HG02943 (cell line): ENCODE data around the gene CMTM2.

Experiments used
- ATAC-seq: cut with Tn5 transposase; IDR thresholded peaks from one replicate; pipeline ENCODE4 v1.9.1; 2021; ENCODE audit warnings: mild to moderate bottlenecking, low read depth, moderate library complexity; ENCODE audit not compliant: unreplicated experiment

The CMTM2 gene, protein sequence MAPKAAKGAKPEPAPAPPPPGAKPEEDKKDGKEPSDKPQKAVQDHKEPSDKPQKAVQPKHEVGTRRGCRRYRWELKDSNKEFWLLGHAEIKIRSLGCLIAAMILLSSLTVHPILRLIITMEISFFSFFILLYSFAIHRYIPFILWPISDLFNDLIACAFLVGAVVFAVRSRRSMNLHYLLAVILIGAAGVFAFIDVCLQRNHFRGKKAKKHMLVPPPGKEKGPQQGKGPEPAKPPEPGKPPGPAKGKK

DNA sequence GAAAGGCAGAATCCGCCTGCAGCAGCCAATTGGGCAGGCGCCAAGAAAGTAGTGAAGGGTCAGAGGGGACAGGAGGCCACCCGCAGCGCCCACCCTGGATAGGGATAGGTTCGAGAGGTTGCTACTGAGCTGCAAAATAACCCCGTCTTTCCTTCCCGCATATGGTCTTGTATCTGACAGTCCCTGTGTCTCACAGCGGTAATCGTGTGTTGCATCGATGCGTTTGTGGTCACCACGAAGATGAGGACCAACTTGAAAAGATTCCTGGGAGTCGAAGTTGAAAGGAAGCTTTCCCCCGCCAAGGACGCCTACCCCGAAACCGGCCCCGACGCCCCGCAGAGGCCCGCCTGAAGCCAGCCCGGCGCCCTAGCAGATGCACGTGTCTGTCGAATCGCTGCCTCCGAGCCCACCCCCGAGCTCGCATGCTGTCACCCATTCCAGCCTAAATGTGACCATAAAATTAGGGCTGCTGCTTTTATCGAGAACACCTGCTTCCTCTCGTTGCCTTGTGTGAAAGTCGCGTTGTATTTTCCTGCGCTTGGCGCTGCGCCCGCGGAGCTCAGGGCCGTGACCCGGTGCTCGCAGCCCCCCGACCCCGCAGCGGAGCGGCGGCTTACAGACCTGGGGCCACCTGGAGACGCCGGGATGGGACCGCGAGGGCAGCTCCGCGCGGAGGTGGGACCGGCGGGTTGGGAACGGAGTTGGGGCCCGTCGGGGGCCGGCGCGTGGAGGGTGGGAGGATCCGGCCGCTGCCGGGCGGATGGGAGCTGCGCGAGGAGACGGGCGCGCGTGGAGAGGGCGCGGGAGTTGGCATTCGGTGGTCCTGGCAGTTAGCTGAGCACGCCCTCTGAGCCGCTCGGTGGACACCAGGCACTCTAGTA is at the start of gene CMTM2:
Gene CMTM2 (plus strand): TSS at position 813 of the 881 bp plus-strand sequence. CDS start 145 bp downstream, outside the sequence.
- no peak for ATAC-seq

DNA sequence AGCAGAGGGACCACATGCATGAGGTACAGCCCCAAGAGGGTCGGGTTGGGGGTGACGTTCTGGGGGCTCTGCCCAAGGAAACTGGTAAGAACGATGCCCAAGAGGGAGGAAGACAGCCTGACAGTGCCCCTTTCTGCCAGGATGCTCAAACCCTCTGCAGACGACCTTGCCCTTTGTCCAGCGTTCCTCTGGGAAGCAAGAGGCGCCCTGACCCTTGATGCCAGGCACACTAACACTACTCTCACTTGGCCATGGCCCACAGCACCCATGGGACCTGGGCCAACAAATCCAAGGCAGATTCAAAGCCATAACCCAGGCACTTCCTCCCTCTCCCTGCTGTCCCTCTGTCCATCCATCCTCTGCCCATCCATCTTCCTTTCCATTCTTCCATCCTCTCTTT is 49.8 kb upstream of the CMTM2 start:
- no peak for ATAC-seq

DNA sequence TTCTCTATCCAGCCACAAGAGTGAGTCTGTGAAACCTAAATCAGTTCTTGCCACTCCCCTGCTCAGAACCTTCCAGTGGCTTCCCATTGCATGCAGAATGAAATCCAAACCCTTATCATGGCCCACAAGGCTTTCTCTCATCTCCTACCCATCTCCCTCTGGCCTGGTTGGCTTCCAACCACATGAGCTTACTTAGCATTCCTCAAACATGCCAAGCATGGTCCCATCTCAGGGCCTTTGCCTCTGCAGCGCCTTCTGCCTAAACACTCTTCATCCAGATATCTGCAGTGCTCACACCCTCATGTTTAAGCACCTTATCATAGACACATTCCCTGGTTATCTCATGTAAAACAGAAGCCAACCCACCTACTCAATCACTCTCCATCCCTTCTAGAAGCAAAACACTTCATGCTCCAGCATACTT is 44.9 kb upstream of the CMTM2 start:
- ATAC-seq = no peak

DNA sequence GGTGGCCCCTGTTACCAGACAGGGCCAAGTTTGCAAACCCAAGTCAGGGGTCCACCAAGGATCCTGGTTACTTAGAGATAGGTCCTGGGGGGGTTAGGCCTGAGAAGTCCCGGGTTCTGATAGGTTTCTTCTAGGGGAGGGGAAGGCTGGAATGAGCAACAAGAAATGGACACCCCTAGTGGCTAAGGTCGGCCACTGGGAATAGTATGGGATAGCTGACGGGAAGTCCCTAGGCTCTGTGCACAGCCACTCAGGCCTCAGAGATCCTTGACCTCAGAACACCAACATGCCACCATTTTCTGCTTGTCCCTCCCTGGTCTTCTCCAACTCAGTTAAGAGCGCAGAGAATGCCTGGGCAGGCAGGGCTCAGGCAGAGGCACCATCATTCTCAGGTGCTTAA is 42.7 kb upstream of the CMTM2 start:
- ATAC-seq = no peak

DNA sequence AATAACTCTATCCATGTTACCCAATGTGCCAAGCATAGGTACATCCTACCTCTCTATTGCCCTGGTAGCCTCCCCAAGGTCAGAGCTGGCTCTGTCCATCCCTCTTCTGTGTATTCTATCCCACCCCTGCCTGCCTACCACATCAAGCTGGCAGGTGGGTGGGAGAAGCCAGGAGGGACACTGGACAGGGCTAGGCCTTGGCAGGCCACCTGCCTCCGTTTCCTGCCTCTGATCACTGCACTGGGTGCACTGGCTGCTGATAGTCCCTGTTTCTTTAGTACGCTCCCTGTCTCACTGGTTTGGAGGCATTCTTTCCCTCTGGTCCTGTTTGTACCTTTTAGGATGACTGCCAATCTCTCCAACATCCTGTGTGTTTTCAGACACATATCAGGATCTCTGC is 42.0 kb upstream of the CMTM2 start:
- no peak for ATAC-seq

DNA sequence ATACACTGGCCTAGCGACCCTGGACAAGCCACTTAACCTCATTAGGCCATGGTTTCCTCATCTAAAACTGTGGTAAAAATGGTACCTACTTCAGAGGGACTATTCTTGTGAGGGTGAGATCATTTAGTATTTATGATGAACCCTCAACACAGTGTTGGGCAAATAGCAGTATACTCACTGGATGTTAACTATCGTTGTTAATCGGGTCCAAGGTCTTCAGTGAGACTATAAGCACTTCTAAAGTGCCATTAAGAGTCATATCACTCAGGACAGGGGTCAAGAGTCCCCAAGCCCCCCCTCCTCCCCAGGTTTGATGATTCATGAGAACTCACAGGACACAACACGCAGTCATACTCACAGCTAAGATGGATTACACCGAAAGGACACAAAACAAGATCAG is 40.4 kb upstream of the CMTM2 start:
- no peak for ATAC-seq

DNA sequence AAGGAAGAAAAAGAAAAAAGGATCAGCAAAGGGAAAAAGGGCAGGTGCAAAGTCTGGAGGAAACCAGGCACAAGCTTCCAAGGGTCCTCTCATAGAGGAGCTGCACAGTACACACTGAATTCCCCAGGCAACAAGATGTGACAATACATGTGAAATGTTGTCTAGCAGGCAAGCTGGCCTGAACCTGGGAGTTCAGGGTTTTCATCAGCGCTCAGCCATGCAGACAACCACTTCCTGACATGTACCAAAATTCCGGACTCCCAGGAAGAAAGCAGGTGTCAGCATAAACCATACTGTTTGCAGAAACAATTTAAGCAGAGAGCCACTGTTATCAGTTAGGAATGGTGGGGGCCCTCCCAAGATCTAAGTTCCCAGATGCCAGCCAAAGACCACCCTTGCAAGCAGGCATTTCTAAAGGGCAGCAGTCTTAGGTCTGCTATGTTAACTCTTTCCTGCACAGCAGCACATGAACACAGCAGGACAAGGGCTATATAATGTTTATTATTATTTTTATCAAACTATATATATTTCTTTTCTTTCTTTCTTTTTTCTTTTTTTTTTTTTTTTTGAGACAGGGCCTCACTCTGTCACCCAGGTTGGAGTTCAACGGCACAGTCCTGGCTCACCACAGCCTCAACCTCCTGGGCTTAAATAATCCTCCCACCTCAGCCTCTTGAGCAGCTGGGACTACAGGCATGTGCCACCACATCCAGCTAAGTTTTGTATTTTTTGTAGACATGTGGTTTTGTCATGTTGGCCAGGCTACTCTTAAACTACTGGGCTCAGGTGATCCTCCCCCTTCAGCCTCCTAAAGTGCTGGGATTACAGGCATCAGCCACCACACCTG is 39.4 kb upstream of the CMTM2 start:
- no peak for ATAC-seq

DNA sequence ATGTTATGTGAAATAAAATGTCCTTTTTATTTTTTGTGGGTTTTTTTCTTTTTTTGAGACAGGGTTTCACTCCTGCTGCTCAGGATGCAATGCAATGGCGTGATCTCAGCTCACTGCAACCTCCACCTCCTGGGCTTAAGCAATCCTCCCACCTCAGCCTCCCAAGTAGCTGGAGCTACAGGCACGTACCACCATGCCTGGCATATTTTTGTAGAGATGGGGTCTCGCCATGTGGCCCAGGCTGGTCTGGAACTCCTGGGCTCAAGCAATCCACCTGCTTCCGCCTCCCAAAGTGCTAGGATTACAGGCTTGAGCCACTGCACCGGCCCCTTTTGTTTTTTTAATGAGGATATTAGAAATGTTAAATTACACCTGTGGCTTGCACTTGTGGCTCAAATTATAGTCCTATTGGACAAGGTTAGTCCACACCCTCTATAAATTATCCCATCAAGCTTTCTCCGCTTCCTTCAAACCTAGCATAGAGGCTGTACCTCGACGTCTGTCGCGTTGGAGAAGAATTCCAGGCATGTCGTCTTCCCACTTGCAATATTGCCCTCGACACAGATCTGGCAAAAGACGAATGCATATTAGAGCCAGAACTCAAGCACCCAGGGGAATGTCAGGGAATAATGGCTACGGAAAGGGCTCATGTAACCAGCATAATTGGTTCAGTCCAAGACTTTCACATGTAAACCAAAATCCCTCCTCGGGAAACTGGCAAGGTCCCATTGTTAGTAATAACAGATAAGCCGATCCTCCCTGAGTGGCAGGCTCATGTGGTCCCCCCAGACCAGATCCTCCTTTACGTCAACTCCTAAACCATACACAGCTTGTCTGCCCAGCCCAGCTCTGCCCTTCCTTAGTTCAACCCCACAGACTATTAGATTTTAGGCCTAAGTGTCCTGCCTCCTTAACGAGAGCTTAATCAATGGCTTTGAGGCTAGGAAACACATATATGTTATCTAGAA is 37.6 kb upstream of the CMTM2 start:
- ATAC-seq = no peak

DNA sequence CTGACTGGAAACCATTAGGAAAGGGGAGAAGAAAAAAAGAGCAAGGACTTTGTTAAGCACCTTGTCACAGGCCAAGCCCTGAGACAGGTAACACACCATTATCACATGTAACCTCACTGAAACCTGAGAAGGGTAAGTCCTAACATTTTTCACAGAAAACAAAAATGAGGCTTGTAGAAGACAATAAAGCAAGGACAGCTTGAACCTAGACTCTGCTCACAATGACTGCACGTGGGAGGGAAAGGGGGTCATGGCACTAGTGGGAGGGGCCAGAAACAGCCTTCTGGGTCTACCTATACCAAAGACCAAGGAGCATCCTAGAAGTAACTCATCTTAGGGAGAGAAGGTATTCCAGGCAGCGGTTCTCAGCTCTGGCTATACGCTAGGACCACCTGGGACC is 36.9 kb upstream of the CMTM2 start:
- no peak for ATAC-seq

DNA sequence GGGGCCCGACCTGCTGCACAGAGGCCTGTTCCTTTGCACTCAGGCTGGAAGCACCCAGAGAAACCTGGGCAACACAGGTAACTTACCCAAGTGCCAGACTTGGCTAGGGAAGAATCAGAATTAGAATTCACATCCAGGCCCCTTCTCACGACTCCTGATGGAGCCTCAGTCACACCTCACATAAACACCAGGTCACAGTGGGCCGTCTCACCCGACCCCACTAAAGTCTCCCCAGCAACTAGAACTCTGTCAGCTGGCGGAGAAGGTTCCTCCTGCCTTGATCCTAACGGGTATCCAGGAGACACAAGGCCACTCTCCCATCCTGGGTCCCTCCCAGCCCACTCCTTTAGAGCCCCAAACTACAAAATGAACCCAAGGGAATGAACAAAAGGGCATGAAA is 35.7 kb upstream of the CMTM2 start:
- ATAC-seq = no peak

DNA sequence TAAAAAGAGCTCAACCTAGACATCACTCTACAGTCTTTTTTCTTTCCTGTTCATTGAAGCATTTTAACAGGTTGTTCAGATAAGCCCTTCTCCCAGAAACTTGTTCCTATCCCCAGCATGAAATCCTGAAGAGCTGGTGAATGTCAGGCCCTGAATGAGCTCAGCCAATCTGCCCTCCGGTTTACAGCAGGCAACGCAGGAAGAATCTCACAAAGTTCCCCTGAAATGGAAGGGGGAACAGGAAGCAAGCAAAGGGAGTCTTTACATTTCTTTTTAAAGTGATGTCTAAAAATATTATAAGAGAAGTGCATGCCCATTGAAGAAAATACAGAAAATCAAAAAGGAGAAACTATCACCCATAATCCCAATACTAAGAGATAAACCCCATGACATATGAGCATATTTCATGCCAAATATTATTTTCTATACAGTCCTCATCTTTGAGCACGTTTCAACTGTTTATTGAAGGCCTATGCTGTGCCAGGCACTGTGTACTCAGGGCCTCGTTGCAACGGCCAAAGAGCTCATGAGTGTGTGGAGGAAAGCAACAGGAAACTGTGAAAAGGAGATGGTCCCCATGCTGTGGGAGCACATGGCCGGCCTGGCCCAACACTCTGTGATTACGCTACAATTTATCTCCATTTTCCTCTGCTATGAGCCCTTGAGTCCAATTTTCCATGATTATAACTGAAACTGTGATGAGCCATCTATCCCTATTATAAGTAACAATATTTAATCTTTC is 35.1 kb upstream of the CMTM2 start:
- no peak for ATAC-seq

DNA sequence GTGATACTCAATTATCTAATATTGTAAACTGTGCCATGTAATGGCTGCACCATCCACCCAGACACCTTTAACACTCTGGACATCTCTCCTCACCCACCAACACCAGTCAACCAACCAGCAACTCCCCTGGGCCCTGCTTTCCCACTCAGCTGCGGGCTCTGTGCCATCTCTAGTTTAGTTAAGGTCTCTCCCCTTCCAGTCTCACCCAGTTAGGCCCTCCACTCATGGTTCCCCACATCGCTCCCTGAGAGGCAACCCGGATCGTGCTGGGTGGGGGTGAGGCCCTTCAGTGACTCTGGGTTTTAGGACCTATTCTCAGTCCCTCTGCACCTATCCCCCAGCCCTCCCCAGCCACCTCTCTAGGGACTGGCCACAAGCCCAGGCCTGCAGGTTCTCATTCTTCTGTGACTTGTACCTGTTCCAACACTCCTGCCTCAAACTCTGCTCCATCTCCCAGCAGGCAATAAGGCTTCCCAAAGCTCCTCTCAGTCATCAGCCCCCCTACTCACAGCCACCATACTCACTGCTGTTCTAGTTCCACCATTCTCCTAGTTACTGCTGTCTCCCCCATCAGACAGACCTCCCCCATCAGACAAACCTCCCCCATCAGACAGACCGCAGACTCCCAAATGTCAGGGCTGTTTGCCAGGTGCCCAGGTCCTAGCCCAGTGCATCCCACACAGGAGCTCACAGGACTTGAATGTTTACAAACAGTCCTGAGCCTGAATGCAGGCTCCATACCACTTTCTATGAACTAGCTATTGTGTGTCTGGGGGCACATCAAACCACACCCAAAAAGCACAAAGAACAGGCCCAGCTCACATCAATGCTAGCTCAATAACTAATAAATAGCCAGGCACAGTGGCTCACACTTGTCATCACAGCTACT is 31.9 kb upstream of the CMTM2 start:
- no peak for ATAC-seq

DNA sequence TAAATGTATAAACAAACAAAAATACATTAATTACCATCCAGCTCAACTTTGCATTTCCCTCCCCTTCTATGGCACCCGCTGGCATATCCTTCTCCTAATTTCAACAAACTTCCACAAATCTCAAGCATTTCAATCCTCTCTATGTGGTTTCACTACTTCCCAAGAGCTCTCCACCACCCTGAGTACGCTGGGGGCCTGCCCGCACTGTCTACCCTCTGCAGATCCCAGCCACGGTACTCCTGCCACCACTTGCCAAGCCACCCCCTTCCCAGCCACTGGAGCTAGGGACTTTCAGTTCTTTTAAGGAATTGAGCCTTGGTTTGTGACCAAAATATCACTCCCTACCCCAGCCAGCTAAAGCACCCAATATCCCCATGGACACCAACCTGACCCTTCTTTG is 31.2 kb upstream of the CMTM2 start:
- no peak for ATAC-seq

DNA sequence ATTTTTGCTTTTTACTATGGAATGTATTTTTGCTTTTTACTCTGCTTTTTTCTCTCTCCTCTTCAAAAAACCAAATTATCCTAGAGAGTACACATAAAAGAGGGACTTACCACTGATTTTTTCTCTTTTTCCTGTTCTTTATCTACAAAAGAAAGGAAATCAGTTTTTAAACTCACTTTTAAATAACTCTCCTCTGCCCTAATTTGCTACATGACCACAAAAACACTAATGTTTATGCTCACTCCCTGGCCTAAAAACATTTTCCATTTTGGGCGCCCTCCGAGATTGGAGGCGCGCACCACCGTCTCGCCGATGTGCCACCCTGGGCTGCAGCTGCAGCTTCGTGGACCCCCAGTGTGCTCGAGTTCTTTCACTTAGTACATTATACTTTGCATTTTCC is 30.4 kb upstream of the CMTM2 start:
- no peak for ATAC-seq

DNA sequence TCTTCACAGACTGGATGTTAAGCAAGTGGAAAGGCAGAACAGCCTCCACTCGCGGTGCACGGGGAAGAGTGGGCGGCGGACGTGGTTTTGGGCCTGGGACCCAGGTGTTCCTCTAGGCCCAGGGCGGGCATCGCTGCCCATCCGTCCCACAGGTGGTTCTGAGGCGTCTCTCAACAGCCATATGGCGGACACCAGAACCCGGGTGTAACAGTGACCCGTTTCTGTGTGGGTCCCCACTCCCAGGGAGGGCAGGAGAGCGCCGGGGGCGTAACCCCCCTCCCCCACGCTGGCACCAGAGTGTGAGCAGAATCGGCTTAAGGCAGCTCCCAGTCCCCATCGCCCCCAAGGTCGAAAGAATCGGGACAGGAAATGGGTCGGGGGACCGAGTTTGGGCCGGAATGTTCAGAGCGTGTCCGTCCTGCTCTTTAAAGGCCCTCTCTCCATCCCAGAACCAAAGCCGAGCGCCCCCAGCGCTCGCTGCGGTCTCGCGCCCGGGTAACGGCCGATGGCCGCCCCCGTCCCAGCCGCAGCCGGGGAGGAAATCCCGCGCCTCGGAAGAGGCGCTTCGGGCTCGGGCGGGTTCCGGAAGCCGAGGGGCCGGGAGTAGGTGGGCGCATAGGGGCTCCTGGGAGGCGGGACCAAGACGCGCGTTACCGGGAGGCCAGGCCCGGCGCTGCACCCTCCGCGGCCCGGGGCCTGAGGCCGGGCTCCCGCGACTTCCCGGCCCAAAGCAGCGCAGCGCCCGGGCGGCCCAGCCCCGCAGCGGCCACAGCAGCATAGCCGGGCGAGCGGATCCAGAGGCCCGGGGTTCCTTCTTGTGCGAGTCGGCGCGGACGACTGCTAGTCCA is 29.8 kb upstream of the CMTM2 start, which contains the start of gene TK2:
Gene TK2 (minus strand): TSS at position 839 of the 848 bp plus-strand sequence. CDS start 61 bp downstream, at position 778.
- ATAC-seq = no peak

DNA sequence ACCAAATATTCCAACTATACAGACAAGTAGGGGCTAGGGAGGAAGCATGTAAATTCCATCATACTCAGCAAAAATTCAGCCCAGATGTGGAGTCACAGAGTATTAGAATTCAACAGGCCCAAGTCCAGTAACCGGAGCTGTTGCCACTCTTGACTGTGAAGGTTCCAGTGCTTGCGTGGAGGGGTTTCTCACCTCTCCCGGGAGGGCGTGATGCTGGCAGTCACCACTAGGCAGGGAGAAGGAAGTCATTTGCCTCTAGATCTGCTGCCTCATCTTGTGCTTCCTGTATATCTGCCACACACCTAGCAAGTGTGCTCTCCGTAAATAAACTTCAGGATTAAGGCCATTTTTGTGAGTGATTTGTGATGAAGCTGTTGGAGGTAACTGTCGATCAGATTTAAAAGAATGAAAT is 27.9 kb upstream of the CMTM2 start:
- no peak for ATAC-seq

DNA sequence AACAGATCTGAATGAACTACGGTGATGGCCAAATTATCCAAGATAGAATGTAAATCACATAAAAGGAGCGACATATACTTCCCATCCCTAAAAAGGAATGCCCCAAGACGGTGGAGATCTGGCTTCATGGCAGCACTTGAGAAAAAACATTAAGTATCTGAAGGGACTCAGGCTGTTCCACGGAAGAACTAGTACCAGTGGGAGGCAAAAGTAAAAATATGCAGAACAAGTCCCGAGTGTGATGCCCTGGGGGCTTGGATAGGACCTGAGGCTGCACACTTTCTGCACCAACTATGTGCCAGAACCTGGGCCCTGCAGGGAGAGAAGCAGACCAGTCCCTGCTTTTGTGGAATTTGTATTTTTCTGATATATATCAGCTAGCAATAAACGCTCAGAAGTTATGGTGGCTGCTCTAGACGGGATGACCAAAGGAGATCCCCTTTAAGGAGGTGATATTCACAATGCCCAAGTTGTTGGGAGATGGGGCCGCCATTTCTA is 27.4 kb upstream of the CMTM2 start:
- ATAC-seq = no peak
